ENCODE data around the gene HS2ST1. TPM values are rescaled to one million over a fixed set of nuclear protein-coding genes. Genes with fewer than 3 reads are reported as not detected.
"Not testable (repeated sequence)": the region's sequence is repeated elsewhere in the genome, so short reads cannot be mapped to it uniquely, and the experiment has no call there.

The HS2ST1 gene
- total RNA-seq, 1 experiment from 2014 or later, result 18.7 TPM

DNA sequence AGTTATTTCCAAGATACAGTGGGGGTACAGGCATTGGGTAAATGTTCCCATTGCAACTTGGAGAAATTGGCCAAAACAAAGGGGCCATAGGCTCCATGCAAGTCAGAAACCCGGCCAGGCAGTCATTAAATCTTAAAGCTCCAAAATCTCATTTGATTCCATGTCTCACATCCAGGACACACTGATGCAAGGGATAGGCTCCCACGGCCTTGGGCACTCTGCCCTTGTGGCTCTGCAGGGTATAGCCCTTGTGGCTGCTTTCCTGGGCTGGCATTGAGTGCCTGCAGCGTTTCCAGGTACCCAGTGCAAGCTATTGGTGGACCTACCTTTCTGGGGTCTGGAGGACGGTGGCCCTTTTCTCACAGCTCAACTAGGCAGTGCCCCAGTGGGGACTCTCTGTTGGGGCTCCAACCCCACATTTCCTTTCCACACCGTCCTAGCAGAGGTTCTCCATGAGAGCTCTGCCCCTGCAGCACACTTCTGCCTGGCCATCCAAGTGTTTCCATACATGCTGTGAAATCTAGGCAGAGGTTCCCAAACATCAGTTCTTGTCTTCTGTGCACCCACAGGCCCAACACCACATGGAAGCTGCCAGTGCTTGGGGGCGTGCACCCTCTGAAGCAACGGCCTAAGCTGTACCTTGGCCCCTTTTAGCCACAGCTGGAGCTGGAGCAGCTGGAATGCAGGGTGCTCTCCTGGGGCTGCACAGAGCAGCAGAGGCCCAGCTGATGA, 67.2 kb downstream of the HS2ST1 start:
- Histone ChIP-seq H3K36me3 (ENCODE audit: insufficient read depth, low read length) (no peaks in the 10 kb centered on the region), H3K27ac (ENCODE audit: low read length) (no peak overlapping the region), H3K4me2 (ENCODE audit: low read depth, low read length, poor library complexity, severe bottlenecking) (no peak overlapping the region), H3K9me3 (ENCODE audit: low read length) (no peaks in the 10 kb centered on the region), H3K4me3 (ENCODE audit: low read length) (no peak overlapping the region), H3K9me2 (replicated peaks; ENCODE audit: insufficient read depth, low read length) (no peaks in the 10 kb centered on the region), H3K27me3 (ENCODE audit: low read length) (no peaks in the 10 kb centered on the region), H3K9ac (ENCODE audit: low read length) (no peak overlapping the region), H4K20me1 (ENCODE audit: insufficient read depth, low read depth, low read length) (0 out of 2 replicates have a peak, but pooled peaks cover 6% of the 10 kb centered on the region), H3K4me1 (ENCODE audit: low read length) (no peaks in the 10 kb centered on the region), H2AFZ (ENCODE audit: low read length) (no peak overlapping the region), H3K79me2 (ENCODE audit: low read length) (peaks cover 43% of the 10 kb centered on the region)
- no peak for DNase-seq

DNA sequence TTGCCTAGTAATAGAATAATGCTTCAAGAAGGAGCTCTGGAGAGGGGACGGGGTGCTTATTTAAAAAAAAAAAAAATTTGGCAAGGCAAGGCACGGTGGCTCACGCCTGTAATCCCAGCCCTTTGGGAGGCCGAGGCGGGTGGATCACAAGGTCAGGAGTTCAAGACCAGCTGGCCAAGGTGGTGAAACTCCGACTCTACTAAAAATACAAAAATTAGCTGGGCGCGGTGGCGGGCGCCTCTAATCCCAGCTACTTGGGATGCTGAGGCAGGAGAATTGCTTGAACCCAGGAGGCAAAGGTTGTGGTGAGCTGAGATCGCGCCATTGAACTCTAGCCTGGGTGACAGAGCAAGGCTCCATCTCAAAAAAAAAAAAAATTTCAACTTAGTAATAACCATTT, 69.2 kb downstream of the HS2ST1 start:
- H3K27me3 ChIP-seq (ENCODE audit: low read length); H3K4me2 ChIP-seq (ENCODE audit: low read depth, low read length, poor library complexity, severe bottlenecking); H3K36me3 ChIP-seq (ENCODE audit: insufficient read depth, low read length); H2AFZ ChIP-seq (ENCODE audit: low read length); H3K27ac ChIP-seq (ENCODE audit: low read length); H3K4me3 ChIP-seq (ENCODE audit: low read length); H3K9ac ChIP-seq (ENCODE audit: low read length); DNase-seq; H3K9me2 ChIP-seq (replicated peaks; ENCODE audit: insufficient read depth, low read length); H3K4me1 ChIP-seq (ENCODE audit: low read length); H3K9me3 ChIP-seq (ENCODE audit: low read length); H4K20me1 ChIP-seq (ENCODE audit: insufficient read depth, low read depth, low read length): not testable (repeated sequence)
- peaks cover 26% of the 10 kb centered on the region for H3K79me2 ChIP-seq (ENCODE audit: low read length)

DNA sequence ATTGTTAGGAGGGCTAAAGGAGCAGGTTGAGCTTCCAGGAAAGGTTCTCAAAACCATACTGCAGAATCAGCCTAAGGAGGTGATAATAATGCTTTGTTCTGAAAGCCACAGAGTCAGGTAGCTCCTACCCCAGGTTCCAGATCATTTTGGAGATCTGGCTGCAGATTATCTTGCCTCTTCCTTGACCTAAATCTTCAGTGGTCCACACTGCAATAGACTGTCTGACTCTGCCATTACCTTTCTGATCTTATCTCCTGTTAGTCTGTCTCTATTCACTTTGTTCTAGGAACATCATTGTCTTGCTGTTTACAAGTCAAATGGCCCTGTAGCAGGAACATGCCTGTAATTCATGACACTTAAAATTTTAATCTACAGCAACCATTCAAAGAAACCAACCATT, 73.0 kb downstream of the HS2ST1 start:
- no peak overlapping the region for H3K4me3 ChIP-seq (ENCODE audit: low read length)
- H3K4me1 ChIP-seq (ENCODE audit: low read length), result peaks cover 4% of the 10 kb centered on the region; the same call in 1 of the 2 replicates
- no peaks in the 10 kb centered on the region for H3K9me3 ChIP-seq (ENCODE audit: low read length)
- no peaks in the 10 kb centered on the region for H3K27me3 ChIP-seq (ENCODE audit: low read length)
- no peaks in the 10 kb centered on the region for H4K20me1 ChIP-seq (ENCODE audit: insufficient read depth, low read depth, low read length)
- H3K27ac ChIP-seq (ENCODE audit: low read length), result no peak overlapping the region
- no peak overlapping the region for H3K9ac ChIP-seq (ENCODE audit: low read length)
- H2AFZ ChIP-seq (ENCODE audit: low read length), result no peak overlapping the region
- no peaks in the 10 kb centered on the region for H3K9me2 ChIP-seq (replicated peaks; ENCODE audit: insufficient read depth, low read length)
- H3K4me2 ChIP-seq (ENCODE audit: low read depth, low read length, poor library complexity, severe bottlenecking), result no peak overlapping the region
- H3K79me2 ChIP-seq (ENCODE audit: low read length), result peaks cover 14% of the 10 kb centered on the region
- H3K36me3 ChIP-seq (ENCODE audit: insufficient read depth, low read length), result no peaks in the 10 kb centered on the region
- DNase-seq, result peak; percentile 15

GRCh38 chr1:86988835-86989234, 74.4 kb downstream of the HS2ST1 start:
- no peak overlapping the region for H2AFZ ChIP-seq (ENCODE audit: low read length)
- no peaks in the 10 kb centered on the region for H3K9me3 ChIP-seq (ENCODE audit: low read length)
- H3K79me2 ChIP-seq (ENCODE audit: low read length), result peaks cover 23% of the 10 kb centered on the region
- no peaks in the 10 kb centered on the region for H4K20me1 ChIP-seq (ENCODE audit: insufficient read depth, low read depth, low read length)
- H3K27ac ChIP-seq (ENCODE audit: low read length), result no peak overlapping the region
- no peak overlapping the region for H3K4me3 ChIP-seq (ENCODE audit: low read length)
- no peaks in the 10 kb centered on the region for H3K36me3 ChIP-seq (ENCODE audit: insufficient read depth, low read length)
- H3K9ac ChIP-seq (ENCODE audit: low read length), result no peak overlapping the region
- no peaks in the 10 kb centered on the region for H3K27me3 ChIP-seq (ENCODE audit: low read length)
- no peak for DNase-seq
- no peaks in the 10 kb centered on the region for H3K9me2 ChIP-seq (replicated peaks; ENCODE audit: insufficient read depth, low read length)
- H3K4me2 ChIP-seq (ENCODE audit: low read depth, low read length, poor library complexity, severe bottlenecking), result no peak overlapping the region
- H3K4me1 ChIP-seq (ENCODE audit: low read length), result peaks cover 4% of the 10 kb centered on the region; the same call in 1 of the 2 replicates

DNA sequence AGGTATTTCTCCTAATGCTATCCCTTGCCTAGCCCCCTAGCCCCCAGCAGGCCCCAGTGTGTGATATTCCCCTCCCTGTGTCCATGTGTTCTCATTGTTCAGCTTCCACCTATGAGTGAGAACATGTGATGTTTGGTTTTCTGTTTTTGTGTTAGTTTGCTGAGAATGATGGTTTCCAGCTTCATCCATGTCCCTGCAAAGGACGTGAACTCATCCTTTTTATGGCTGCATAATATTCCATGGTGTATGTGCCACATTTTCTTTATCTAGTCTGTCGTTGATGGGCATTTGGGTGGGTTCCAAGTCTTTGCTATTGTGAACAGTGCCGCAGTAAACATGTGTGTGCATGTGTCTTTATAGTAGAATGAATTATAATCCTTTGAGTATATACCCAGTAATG, 75.3 kb downstream of the HS2ST1 start:
- not testable (repeated sequence) for H3K9me3 ChIP-seq (ENCODE audit: low read length); H3K27ac ChIP-seq (ENCODE audit: low read length); H3K9ac ChIP-seq (ENCODE audit: low read length); H3K9me2 ChIP-seq (replicated peaks; ENCODE audit: insufficient read depth, low read length); H4K20me1 ChIP-seq (ENCODE audit: insufficient read depth, low read depth, low read length); H2AFZ ChIP-seq (ENCODE audit: low read length); DNase-seq; H3K4me2 ChIP-seq (ENCODE audit: low read depth, low read length, poor library complexity, severe bottlenecking); H3K4me1 ChIP-seq (ENCODE audit: low read length); H3K36me3 ChIP-seq (ENCODE audit: insufficient read depth, low read length); H3K4me3 ChIP-seq (ENCODE audit: low read length); H3K27me3 ChIP-seq (ENCODE audit: low read length)
- peaks cover 24% of the 10 kb centered on the region for H3K79me2 ChIP-seq (ENCODE audit: low read length)

DNA sequence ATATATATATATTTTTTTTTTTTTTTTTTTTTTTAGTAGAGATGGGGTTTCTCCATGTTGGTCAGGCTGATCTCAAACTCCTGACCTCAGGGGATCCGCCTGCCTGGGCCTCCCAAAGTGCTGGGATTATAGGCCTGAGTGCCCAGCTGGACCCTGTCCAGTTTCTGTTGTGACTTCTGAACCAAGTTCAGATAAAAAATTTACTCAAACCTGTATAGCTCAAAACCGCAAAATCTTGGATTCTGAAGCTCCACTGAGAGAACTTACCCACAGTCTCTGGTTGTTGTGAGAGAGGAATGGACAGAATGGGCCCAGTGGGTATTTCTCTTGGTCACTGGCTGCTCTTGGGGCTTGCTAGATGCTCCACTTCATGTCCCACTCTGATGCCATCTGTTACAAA, 76.4 kb downstream of the HS2ST1 start:
- Histone ChIP-seq H3K79me2 (ENCODE audit: low read length) (peaks cover 34% of the 10 kb centered on the region), H3K9me3 (ENCODE audit: low read length) (no peaks in the 10 kb centered on the region), H4K20me1 (ENCODE audit: insufficient read depth, low read depth, low read length) (no peaks in the 10 kb centered on the region; the same call in 1 of the 2 replicates), H3K9me2 (replicated peaks; ENCODE audit: insufficient read depth, low read length) (no peaks in the 10 kb centered on the region), H3K4me2 (ENCODE audit: low read depth, low read length, poor library complexity, severe bottlenecking) (no peak overlapping the region), H3K4me3 (ENCODE audit: low read length) (no peak overlapping the region), H2AFZ (ENCODE audit: low read length) (no peak overlapping the region), H3K36me3 (ENCODE audit: insufficient read depth, low read length) (no peaks in the 10 kb centered on the region), H3K4me1 (ENCODE audit: low read length) (peaks cover 4% of the 10 kb centered on the region; the same call in 1 of the 2 replicates), H3K27ac (ENCODE audit: low read length) (no peak overlapping the region; the same call in 1 of the 2 replicates), H3K9ac (ENCODE audit: low read length) (no peak overlapping the region), H3K27me3 (ENCODE audit: low read length) (no peaks in the 10 kb centered on the region)
- no peak for DNase-seq

DNA sequence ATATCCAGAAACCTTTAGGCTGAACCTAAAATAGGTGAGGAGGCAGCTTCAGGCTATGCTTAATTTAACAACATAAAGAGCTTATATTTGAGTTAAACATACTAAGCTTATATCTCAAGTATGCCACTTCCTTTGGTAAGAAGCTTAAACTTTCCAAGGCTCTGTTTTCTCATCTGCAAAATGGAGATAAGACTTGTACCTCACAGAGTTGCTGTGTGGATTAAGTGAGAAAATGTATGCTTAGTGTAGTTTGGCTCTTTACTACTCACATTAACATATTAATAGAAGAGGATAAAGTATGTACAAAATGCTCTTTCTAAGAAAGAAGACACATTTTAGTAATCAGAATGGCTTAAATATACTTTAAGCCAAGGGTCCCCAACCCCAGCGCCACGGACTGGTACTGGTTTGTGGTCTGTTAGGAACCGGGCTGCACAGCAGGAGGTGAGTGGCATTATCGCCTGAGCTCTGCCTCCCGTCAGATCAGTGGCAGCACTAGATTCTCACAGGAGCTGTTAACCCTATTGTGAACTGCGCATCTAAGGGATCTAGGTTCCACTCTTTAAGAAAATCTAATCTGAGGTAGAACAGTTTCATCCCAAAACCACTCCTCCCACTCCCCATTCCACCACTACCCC, 77.2 kb downstream of the HS2ST1 start:
- peaks cover 4% of the 10 kb centered on the region; the same call in 1 of the 2 replicates for H3K4me1 ChIP-seq (ENCODE audit: low read length)
- no peak overlapping the region for H2AFZ ChIP-seq (ENCODE audit: low read length)
- H3K9me3 ChIP-seq (ENCODE audit: low read length), result no peaks in the 10 kb centered on the region
- H3K36me3 ChIP-seq (ENCODE audit: insufficient read depth, low read length), result no peaks in the 10 kb centered on the region
- no peak overlapping the region for H3K4me2 ChIP-seq (ENCODE audit: low read depth, low read length, poor library complexity, severe bottlenecking)
- no peak overlapping the region for H3K9ac ChIP-seq (ENCODE audit: low read length)
- no peaks in the 10 kb centered on the region for H3K27me3 ChIP-seq (ENCODE audit: low read length)
- H3K4me3 ChIP-seq (ENCODE audit: low read length), result no peak overlapping the region
- no peaks in the 10 kb centered on the region; the same call in 1 of the 2 replicates for H4K20me1 ChIP-seq (ENCODE audit: insufficient read depth, low read depth, low read length)
- H3K79me2 ChIP-seq (ENCODE audit: low read length), result peaks cover 34% of the 10 kb centered on the region
- no peaks in the 10 kb centered on the region for H3K9me2 ChIP-seq (replicated peaks; ENCODE audit: insufficient read depth, low read length)
- no peak for DNase-seq
- no peak overlapping the region for H3K27ac ChIP-seq (ENCODE audit: low read length)

DNA sequence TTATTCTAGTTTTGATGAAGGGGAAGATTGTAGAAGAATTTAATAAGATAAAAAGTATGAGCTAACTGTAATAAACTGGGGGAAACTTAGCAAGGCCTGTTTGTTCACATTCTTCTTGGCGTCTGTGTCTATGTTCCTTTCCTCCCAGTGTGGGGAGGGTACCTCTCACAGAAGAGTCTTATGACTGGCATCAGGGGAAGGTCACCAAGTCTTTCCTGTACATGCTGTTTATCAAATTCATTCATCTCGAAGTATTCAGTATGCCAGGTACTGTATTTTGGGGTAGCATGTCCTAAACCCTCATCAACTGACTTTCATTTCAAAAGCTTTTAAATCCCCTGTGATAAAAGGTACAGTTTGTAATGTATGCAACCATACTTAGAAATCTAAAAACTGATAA, 78.4 kb downstream of the HS2ST1 start:
- H3K9ac ChIP-seq (ENCODE audit: low read length), result no peak overlapping the region
- H3K27me3 ChIP-seq (ENCODE audit: low read length), result no peaks in the 10 kb centered on the region
- no peak overlapping the region for H3K4me3 ChIP-seq (ENCODE audit: low read length)
- peaks cover 4% of the 10 kb centered on the region; the same call in 1 of the 2 replicates for H3K4me1 ChIP-seq (ENCODE audit: low read length)
- H3K4me2 ChIP-seq (ENCODE audit: low read depth, low read length, poor library complexity, severe bottlenecking), result no peak overlapping the region
- H3K9me2 ChIP-seq (replicated peaks; ENCODE audit: insufficient read depth, low read length), result no peaks in the 10 kb centered on the region
- peaks cover 34% of the 10 kb centered on the region for H3K79me2 ChIP-seq (ENCODE audit: low read length)
- no peak overlapping the region for H3K27ac ChIP-seq (ENCODE audit: low read length)
- H3K36me3 ChIP-seq (ENCODE audit: insufficient read depth, low read length), result no peaks in the 10 kb centered on the region
- H4K20me1 ChIP-seq (ENCODE audit: insufficient read depth, low read depth, low read length), result no peaks in the 10 kb centered on the region; the same call in 1 of the 2 replicates
- H2AFZ ChIP-seq (ENCODE audit: low read length), result no peak overlapping the region
- no peak for DNase-seq
- no peaks in the 10 kb centered on the region for H3K9me3 ChIP-seq (ENCODE audit: low read length)

Data from Karpas-422 (cell line).